Measurements from ENCODE around the gene CCDC102B.

Gene CCDC102B

DNA sequence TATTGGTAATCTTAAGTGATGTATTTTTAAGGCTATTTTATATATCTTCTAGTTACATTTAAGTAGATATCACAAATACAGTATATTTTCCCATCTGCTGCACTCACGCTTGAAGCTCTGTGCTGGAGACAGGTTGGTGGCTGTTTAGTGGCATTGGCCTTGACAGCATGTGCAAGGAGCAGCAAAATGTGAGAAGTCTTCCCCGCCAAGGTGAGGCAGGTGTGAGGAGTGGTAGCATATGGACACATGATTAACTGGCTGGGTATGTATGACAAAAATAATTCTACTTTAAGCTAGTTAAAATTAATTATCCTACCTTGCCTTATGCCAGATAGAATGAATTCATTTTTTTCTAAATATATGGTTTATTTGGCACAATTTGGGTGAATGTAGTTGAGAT is 117.2 kb downstream of the CCDC102B start:
- Histone ChIP-seq H3K27me3 (replicated peaks) (no peaks in the 10 kb centered on the region), H3K27ac (no peak overlapping the region), H3K36me3 (replicated peaks) (no peaks in the 10 kb centered on the region), H3K4me3 (ENCODE audit: low read depth, low read length) (no peak overlapping the region)
- in situ Hi-C loops (cut with HindIII; ENCODE audit: low pct_ligation_motif_present, low sequenced_read_pairs), result no loop called here
- DNase-seq, result no peak
- no peak for TF ChIP-seq CTCF (IDR thresholded peaks at IDR 0.05; ENCODE audit: low read depth, low read length, missing control alignments)

GRCh38 chr18:68916734-68917133 is 118.9 kb downstream of the CCDC102B start:
- Histone ChIP-seq H3K4me3 (ENCODE audit: low read depth, low read length) (no peak overlapping the region), H3K27ac (no peak overlapping the region), H3K36me3 (replicated peaks) (no peaks in the 10 kb centered on the region), H3K27me3 (replicated peaks) (no peaks in the 10 kb centered on the region)
- in situ Hi-C loops (cut with HindIII; ENCODE audit: low pct_ligation_motif_present, low sequenced_read_pairs), result no loop called here
- TF ChIP-seq CTCF (IDR thresholded peaks at IDR 0.05; ENCODE audit: low read depth, low read length, missing control alignments), result no peak
- no peak for DNase-seq

GRCh38 chr18:68918216-68918615 is 120.3 kb downstream of the CCDC102B start:
- in situ Hi-C loops (cut with HindIII; ENCODE audit: low pct_ligation_motif_present, low sequenced_read_pairs), result no loop called here
- Histone ChIP-seq H3K36me3 (replicated peaks) (no peaks in the 10 kb centered on the region), H3K27ac (no peak overlapping the region), H3K27me3 (replicated peaks) (no peaks in the 10 kb centered on the region), H3K4me3 (ENCODE audit: low read depth, low read length) (no peak overlapping the region)
- no peak for TF ChIP-seq CTCF (IDR thresholded peaks at IDR 0.05; ENCODE audit: low read depth, low read length, missing control alignments)
- DNase-seq, result no peak

DNA sequence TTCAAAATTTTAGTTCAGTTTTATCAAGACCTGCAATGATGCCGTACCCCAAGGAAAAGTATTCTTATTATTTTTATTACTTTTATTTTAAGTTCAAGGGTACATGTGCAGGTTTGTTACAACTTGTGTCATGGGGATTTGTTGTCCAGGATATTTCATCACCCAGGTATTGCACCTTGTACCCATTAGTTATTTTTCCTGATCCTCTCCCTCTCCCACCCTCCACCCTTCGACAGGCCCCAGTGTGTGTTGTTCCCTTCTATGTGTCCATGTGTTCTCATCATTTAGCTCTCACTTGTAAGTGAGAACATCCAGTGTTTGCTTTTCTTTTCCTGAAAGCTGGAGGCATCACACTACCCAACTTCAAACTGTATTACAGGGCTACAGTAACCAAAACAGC is 122.0 kb downstream of the CCDC102B start:
- no peaks in the 10 kb centered on the region for H3K36me3 ChIP-seq (replicated peaks)
- H3K27ac ChIP-seq, result no peak overlapping the region
- no peaks in the 10 kb centered on the region for H3K27me3 ChIP-seq (replicated peaks)
- no peak for TF ChIP-seq CTCF (IDR thresholded peaks at IDR 0.05; ENCODE audit: low read depth, low read length, missing control alignments)
- H3K4me3 ChIP-seq (ENCODE audit: low read depth, low read length), result no peak overlapping the region
- no peak for DNase-seq
- in situ Hi-C loops (cut with HindIII; ENCODE audit: low pct_ligation_motif_present, low sequenced_read_pairs), result no loop called here

DNA sequence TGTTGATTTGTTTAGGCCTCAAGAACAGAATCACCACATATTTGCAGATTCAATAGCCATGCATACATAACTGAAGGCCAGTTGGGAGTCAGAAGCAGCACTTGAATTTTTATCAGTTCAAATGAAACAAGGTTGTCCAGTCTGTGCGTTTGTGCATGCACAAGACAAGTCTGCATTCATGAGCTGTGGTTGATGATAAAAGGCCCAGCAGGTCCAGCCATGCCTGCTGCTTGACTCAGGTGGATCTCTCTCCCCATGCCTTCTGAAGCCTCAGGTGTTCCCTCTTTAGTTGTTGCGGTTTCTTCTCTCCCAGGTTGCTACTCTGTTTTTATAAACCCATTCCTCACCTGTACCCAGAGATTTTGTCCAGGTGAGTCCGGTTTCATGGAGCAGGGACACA is 124.5 kb downstream of the CCDC102B start:
- no peak for DNase-seq
- TF ChIP-seq CTCF (IDR thresholded peaks at IDR 0.05; ENCODE audit: low read depth, low read length, missing control alignments), result no peak
- H3K27ac ChIP-seq, result no peak overlapping the region
- in situ Hi-C loops (cut with HindIII; ENCODE audit: low pct_ligation_motif_present, low sequenced_read_pairs), result no loop called here
- H3K27me3 ChIP-seq (replicated peaks), result no peaks in the 10 kb centered on the region
- no peak overlapping the region for H3K4me3 ChIP-seq (ENCODE audit: low read depth, low read length)
- no peaks in the 10 kb centered on the region for H3K36me3 ChIP-seq (replicated peaks)

GRCh38 chr18:68925268-68925667 is 127.4 kb downstream of the CCDC102B start:
- no peaks in the 10 kb centered on the region for H3K27me3 ChIP-seq (replicated peaks)
- DNase-seq, result no peak
- no peaks in the 10 kb centered on the region for H3K36me3 ChIP-seq (replicated peaks)
- in situ Hi-C loops (cut with HindIII; ENCODE audit: low pct_ligation_motif_present, low sequenced_read_pairs), result no loop called here
- TF ChIP-seq CTCF (IDR thresholded peaks at IDR 0.05; ENCODE audit: low read depth, low read length, missing control alignments), result peak; percentile 55
- no peak overlapping the region for H3K27ac ChIP-seq
- no peak overlapping the region for H3K4me3 ChIP-seq (ENCODE audit: low read depth, low read length)

Data from brain microvascular endothelial cell (primary cell).